ENCODE data around the gene SDHAF1. TPM values are rescaled to one million over a fixed set of nuclear protein-coding genes. Genes with fewer than 3 reads are reported as not detected.

SDHAF1 gene
- polyA plus RNA-seq, 1 donor from 2014 or later: 71.6 TPM

DNA sequence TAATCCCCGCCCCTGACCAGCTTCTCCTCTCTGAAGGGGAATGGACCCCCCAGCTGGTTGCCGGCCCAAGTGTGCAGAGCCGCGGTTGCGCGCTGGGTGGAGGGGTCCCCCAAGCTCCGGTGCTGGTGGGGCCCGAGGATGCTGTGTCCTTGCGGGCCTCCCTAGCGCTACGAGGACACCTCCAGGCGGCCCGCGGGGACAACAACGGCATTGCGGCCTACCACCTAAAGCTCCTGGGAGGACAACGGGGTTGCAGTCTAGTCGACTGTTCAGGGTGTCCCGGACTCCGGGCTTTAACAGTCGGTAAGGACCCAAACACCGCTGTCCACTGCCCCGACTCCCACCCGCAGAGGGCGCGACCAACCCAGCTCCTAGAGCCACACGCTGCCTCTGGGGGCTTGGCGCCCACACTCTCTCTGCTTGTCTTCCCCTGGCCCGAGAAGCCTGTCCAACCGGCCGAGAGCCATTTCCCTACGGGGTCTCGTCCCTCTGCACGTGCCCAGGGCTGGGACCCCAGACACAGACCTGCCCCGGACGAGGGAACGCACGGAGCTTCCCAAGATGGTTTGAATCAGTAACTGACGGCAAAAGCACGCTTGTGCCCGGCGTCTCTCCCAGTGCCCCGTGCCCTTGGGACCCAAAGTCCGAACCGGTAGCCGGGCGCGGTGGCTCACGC lies 927 bp upstream of the SDHAF1 start:
- Histone ChIP-seq H3K4me2 (ENCODE audit: low read length) (no peak overlapping the region), H3K27me3 (ENCODE audit: insufficient read depth, low read depth, low read length) (no peaks in the 10 kb centered on the region), H3K36me3 (ENCODE audit: insufficient read depth, low read length) (no peaks in the 10 kb centered on the region), H3K9me3 (ENCODE audit: low read length) (no peaks in the 10 kb centered on the region), H3K27ac (ENCODE audit: low read length) (no peak overlapping the region), H3K9me2 (ENCODE audit: insufficient read depth, low read length) (no peaks in the 10 kb centered on the region), H2AFZ (ENCODE audit: low read depth, low read length) (no peak overlapping the region), H4K20me1 (ENCODE audit: insufficient read depth) (no peaks in the 10 kb centered on the region), H3K9ac (ENCODE audit: low read length) (no peak overlapping the region), H3K79me2 (replicated peaks; ENCODE audit: insufficient read depth, low read length) (peaks cover 13% of the 10 kb centered on the region), H3K4me3 (ENCODE audit: low read length) (no peak overlapping the region), H3F3A (ENCODE audit: insufficient read depth, low read length, poor library complexity, severe bottlenecking) (no peaks in the 10 kb centered on the region)
- no peak for TF ChIP-seq SMC3 (conservative IDR thresholded peaks at IDR 0.05; ENCODE audit: poor library complexity)
- no peak for TF ChIP-seq EP300 (conservative IDR thresholded peaks at IDR 0.05; ENCODE audit: poor library complexity, severe bottlenecking)
- no peak for TF ChIP-seq TAF1 (IDR thresholded peaks at IDR 0.05; ENCODE audit: low read depth)
- no peak for TF ChIP-seq RAD21 (conservative IDR thresholded peaks at IDR 0.05)
- no peak for TF ChIP-seq POLR2AphosphoS5 (IDR thresholded peaks at IDR 0.05)
- TF ChIP-seq, protein P1, sequence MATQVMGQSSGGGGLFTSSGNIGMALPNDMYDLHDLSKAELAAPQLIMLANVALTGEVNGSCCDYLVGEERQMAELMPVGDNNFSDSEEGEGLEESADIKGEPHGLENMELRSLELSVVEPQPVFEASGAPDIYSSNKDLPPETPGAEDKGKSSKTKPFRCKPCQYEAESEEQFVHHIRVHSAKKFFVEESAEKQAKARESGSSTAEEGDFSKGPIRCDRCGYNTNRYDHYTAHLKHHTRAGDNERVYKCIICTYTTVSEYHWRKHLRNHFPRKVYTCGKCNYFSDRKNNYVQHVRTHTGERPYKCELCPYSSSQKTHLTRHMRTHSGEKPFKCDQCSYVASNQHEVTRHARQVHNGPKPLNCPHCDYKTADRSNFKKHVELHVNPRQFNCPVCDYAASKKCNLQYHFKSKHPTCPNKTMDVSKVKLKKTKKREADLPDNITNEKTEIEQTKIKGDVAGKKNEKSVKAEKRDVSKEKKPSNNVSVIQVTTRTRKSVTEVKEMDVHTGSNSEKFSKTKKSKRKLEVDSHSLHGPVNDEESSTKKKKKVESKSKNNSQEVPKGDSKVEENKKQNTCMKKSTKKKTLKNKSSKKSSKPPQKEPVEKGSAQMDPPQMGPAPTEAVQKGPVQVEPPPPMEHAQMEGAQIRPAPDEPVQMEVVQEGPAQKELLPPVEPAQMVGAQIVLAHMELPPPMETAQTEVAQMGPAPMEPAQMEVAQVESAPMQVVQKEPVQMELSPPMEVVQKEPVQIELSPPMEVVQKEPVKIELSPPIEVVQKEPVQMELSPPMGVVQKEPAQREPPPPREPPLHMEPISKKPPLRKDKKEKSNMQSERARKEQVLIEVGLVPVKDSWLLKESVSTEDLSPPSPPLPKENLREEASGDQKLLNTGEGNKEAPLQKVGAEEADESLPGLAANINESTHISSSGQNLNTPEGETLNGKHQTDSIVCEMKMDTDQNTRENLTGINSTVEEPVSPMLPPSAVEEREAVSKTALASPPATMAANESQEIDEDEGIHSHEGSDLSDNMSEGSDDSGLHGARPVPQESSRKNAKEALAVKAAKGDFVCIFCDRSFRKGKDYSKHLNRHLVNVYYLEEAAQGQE (IDR thresholded peaks at IDR 0.05; ENCODE audit: borderline replicate concordance): no peak
- TF ChIP-seq, protein P2, sequence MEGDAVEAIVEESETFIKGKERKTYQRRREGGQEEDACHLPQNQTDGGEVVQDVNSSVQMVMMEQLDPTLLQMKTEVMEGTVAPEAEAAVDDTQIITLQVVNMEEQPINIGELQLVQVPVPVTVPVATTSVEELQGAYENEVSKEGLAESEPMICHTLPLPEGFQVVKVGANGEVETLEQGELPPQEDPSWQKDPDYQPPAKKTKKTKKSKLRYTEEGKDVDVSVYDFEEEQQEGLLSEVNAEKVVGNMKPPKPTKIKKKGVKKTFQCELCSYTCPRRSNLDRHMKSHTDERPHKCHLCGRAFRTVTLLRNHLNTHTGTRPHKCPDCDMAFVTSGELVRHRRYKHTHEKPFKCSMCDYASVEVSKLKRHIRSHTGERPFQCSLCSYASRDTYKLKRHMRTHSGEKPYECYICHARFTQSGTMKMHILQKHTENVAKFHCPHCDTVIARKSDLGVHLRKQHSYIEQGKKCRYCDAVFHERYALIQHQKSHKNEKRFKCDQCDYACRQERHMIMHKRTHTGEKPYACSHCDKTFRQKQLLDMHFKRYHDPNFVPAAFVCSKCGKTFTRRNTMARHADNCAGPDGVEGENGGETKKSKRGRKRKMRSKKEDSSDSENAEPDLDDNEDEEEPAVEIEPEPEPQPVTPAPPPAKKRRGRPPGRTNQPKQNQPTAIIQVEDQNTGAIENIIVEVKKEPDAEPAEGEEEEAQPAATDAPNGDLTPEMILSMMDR (IDR thresholded peaks at IDR 0.05; ENCODE audit: poor library complexity, severe bottlenecking): no peak
- TF ChIP-seq MXI1 (conservative IDR thresholded peaks at IDR 0.05; ENCODE audit: poor library complexity, severe bottlenecking): no peak
- no peak for TF ChIP-seq EZH2 (IDR thresholded peaks at IDR 0.05; ENCODE audit: borderline replicate concordance, insufficient read depth, low read length, poor library complexity, severe bottlenecking)

DNA sequence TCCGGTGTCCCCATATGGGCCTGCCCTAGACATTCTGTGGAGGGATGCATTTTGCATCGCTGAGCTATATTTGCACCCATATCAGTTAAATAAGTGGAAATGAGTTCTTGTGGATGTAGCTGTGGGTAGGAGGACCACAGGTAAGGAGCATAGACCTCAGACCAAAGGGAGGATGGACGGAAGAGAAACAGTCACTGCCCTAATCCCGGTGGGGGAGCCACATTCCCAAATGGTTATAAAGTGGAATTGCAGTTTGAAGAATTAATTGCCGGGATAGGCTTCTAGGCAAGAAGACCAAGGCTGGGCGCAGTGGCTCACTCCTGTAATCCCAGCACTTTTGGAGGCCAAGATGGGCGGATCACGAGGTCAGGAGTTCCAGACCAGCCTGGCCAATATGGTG lies 1.8 kb downstream of the SDHAF1 start:
- Histone ChIP-seq H3K4me3 (ENCODE audit: low read length) (peak overlapping the region; percentile 95), H3K9ac (ENCODE audit: low read length) (no peak overlapping the region), H3K9me2 (ENCODE audit: insufficient read depth, low read length) (no peaks in the 10 kb centered on the region), H3F3A (ENCODE audit: insufficient read depth, low read length, poor library complexity, severe bottlenecking) (no peaks in the 10 kb centered on the region), H4K20me1 (ENCODE audit: insufficient read depth) (no peaks in the 10 kb centered on the region), H3K79me2 (replicated peaks; ENCODE audit: insufficient read depth, low read length) (peaks cover 13% of the 10 kb centered on the region), H3K27me3 (ENCODE audit: insufficient read depth, low read depth, low read length) (no peaks in the 10 kb centered on the region), H2AFZ (ENCODE audit: low read depth, low read length) (no peak overlapping the region), H3K9me3 (ENCODE audit: low read length) (no peaks in the 10 kb centered on the region), H3K4me2 (ENCODE audit: low read length) (no peak overlapping the region), H3K27ac (ENCODE audit: low read length) (no peak overlapping the region), H3K36me3 (ENCODE audit: insufficient read depth, low read length) (no peaks in the 10 kb centered on the region)
- no peak for TF ChIP-seq TAF1 (IDR thresholded peaks at IDR 0.05; ENCODE audit: low read depth)
- no peak for TF ChIP-seq SMC3 (conservative IDR thresholded peaks at IDR 0.05; ENCODE audit: poor library complexity)
- no peak for TF ChIP-seq MXI1 (conservative IDR thresholded peaks at IDR 0.05; ENCODE audit: poor library complexity, severe bottlenecking)
- TF ChIP-seq, protein P1 (IDR thresholded peaks at IDR 0.05; ENCODE audit: borderline replicate concordance): no peak
- TF ChIP-seq POLR2AphosphoS5 (IDR thresholded peaks at IDR 0.05): no peak
- no peak for TF ChIP-seq EP300 (conservative IDR thresholded peaks at IDR 0.05; ENCODE audit: poor library complexity, severe bottlenecking)
- no peak for TF ChIP-seq EZH2 (IDR thresholded peaks at IDR 0.05; ENCODE audit: borderline replicate concordance, insufficient read depth, low read length, poor library complexity, severe bottlenecking)
- TF ChIP-seq RAD21 (conservative IDR thresholded peaks at IDR 0.05): no peak
- TF ChIP-seq, protein P2 (IDR thresholded peaks at IDR 0.05; ENCODE audit: poor library complexity, severe bottlenecking): no peak
